OCI-LY7 (cell line): ENCODE results near the gene BCL10. TPM values are rescaled to one million over a fixed set of nuclear protein-coding genes. Genes with fewer than 3 reads are reported as not detected.

Experiments used
- BruUV-seq: library from RNA; stranded (reverse); fragments of 400-500 nt; replicated peaks from 2 replicates; lab custom pipeline; 2021; lab: Mats Ljungman, UMichigan
- CTCF ChIA-PET: fragments of 300-600 bp; sonication (Branson Sonifier 250); formaldehyde crosslinking; loops from one replicate; lab custom pipeline; 2022; ENCODE audit warnings: antibody characterized with exemption; ENCODE audit not compliant: unreplicated experiment; lab: Charles Lee
- POLR2A ChIA-PET: fragments of 300-600 bp; sonication (Branson Sonifier 250); formaldehyde crosslinking; loops from one replicate; lab custom pipeline; 2022; ENCODE audit warnings: antibody characterized with exemption; lab: Charles Lee
- DNase-seq: peaks from one replicate; pipeline ENCODE4 v3.0.0-alpha.2; 2015; ENCODE audit warnings: low spot score
- H2AFZ ChIP-seq: fragments of 200-600 bp; sonication (generic), shearing (Covaris generic); 2 replicates; pipeline ENCODE4 v1.6.1; 2014; ENCODE audit warnings: mild to moderate bottlenecking, antibody characterized with exemption, low read length, moderate library complexity
- H3K27ac ChIP-seq: fragments of 200-600 bp; sonication (generic); 2 replicates; pipeline ENCODE4 v1.5.1; 2014; ENCODE audit warnings: mixed run types, low read depth, mild to moderate bottlenecking, moderate library complexity, low read length, inconsistent platforms; ENCODE audit not compliant: poor library complexity, severe bottlenecking
- H3K36me3 ChIP-seq: fragments of 200-600 bp; sonication (generic); 2 replicates; pipeline ENCODE4 v1.6.1; 2014; ENCODE audit warnings: mild to moderate bottlenecking, antibody characterized with exemption, low read length, moderate library complexity, mixed read lengths; ENCODE audit not compliant: insufficient read depth
- H3K4me1 ChIP-seq: fragments of 200-600 bp; sonication (generic); 2 replicates; pipeline ENCODE4 v1.5.1; 2014; ENCODE audit warnings: mild to moderate bottlenecking, low read length; ENCODE audit not compliant: insufficient read depth, poor library complexity, severe bottlenecking
- H3K4me2 ChIP-seq: fragments of 200-600 bp; sonication (generic); 2 replicates; pipeline ENCODE4 v1.6.1; 2014; ENCODE audit warnings: mild to moderate bottlenecking, low read length
- H3K4me3 ChIP-seq: fragments of 200-600 bp; sonication (generic); 2 replicates; pipeline ENCODE4 v1.5.1; 2014; ENCODE audit warnings: mild to moderate bottlenecking, low read depth, low read length; ENCODE audit not compliant: poor library complexity, severe bottlenecking
- H3K79me2 ChIP-seq: fragments of 200-600 bp; sonication (generic); 2 replicates; pipeline ENCODE4 v1.6.1; 2016; ENCODE audit warnings: low read depth, mild to moderate bottlenecking, low read length, moderate library complexity, mixed read lengths; ENCODE audit not compliant: insufficient read depth
- H3K9me2 ChIP-seq: fragments of 200-600 bp; sonication (generic); 2 replicates; pipeline ENCODE4 v1.6.1; 2016; ENCODE audit warnings: mild to moderate bottlenecking, low read length, mixed read lengths; ENCODE audit not compliant: insufficient read depth
- H3K9me3 ChIP-seq: fragments of 200-600 bp; sonication (generic); 2 replicates; pipeline ENCODE4 v1.6.1; 2014; ENCODE audit warnings: mild to moderate bottlenecking, mixed run types, low read length, mixed read lengths
- H4K20me1 ChIP-seq: fragments of 200-600 bp; sonication (generic); 2 replicates; pipeline ENCODE4 v1.6.1; 2014; ENCODE audit warnings: mild to moderate bottlenecking, antibody characterized with exemption, low read length, moderate library complexity, mixed read lengths; ENCODE audit not compliant: insufficient read depth
- CTCF ChIP-seq: fragments of 200-600 bp; sonication (generic); conservative IDR thresholded peaks from 2 replicates; pipeline ENCODE4 v1.5.1; 2014; ENCODE audit warnings: mild to moderate bottlenecking, antibody characterized with exemption, low read length, moderate library complexity, mixed read lengths
- EZH2phosphoT487 ChIP-seq: fragments of 200-600 bp; sonication (generic); IDR thresholded peaks from 2 replicates; pipeline ENCODE4 v1.6.1; 2018; ENCODE audit warnings: low read depth, borderline replicate concordance, mild to moderate bottlenecking, mixed run types, antibody characterized with exemption, low read length, moderate library complexity, mixed read lengths
- intact Hi-C: fragments of 100-400 bp; cut with micrococcal nuclease; formaldehyde crosslinking; loops from one replicate; pipeline ENCODE4 v1.10.0; 2022; ENCODE audit not compliant: unreplicated experiment
- total RNA-seq, 2 experiments: library from RNA; depleted of rRNA in 1 of 2; stranded (reverse); fragments of >200 nt in 1 of 2; shearing (Covaris generic) in 1 of 2; gene quantifications; 2 replicates each; pipeline ENCODE4 v1.2.3, GENCODE V29; 2014 to 2022

Gene BCL10
- total RNA-seq, 2 experiments from 2014 or later: 17.4 to 29.0 TPM

DNA sequence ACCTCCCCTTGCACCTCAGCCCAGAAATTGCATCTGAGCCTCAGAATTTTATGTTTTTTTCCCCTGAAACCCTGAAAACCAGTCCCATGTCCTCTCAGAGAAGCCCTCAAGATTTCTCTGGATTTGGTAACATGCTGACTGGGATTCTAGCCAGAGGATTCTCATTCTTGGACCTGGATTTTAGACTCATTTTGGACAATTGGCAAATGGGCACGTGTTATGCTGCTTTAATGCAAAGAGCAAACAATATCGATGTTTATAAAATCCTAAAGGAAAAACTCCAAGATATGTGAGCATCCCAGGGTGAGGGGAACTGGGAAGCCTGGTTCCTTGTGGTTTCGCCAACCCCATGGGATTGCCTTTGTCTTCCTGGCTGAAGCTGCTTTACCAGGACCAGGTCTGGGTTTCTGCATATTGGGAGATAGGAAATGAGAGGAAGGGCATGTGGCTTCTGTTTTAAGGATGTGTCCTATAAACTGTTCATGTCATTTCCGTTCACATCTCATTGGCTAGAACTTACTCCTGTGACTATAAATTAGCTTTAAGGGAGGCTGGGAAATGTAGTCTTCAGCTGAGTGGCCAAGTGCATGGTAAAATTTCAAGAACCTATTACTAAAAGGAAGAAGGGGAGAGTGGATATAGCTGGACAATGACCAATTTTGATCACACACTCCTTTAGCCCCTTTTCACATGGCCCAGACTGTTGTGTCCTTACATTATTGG is 27.2 kb upstream of the BCL10 start:
- BruUV-seq: no TSS peak
- intact Hi-C loops: loop anchor here (10.0 kb wide), 1 partner anchor 401 kb away; the partner anchor contains the start of gene ZNHIT6
- Histone ChIP-seq H2AFZ (no peak overlapping the region), H4K20me1 (no peaks in the 10 kb centered on the region), H3K4me3 (no peak overlapping the region), H3K4me1 (peaks cover 3% of the 10 kb centered on the region), H3K27ac (no peak overlapping the region), H3K4me2 (no peak overlapping the region), H3K9me2 (no peaks in the 10 kb centered on the region), H3K9me3 (no peaks in the 10 kb centered on the region), H3K36me3 (no peaks in the 10 kb centered on the region), H3K79me2 (no peaks in the 10 kb centered on the region)
- TF ChIP-seq CTCF (no peak), EZH2phosphoT487 (no peak)
- ChIA-PET CTCF (no interaction called here), POLR2A (interaction anchor here (0.6 kb wide), 1 partner anchor 10 kb away, joined by 3 read pairs; no protein-coding TSS in a partner anchor)
- no peak for DNase-seq

- intact Hi-C loops: loop anchor here (10.0 kb wide), 1 partner anchor 405 kb away; the partner anchor contains the start of gene ZNHIT6
- CTCF ChIA-PET: no interaction called here
- TF ChIP-seq EZH2phosphoT487 (no peak), CTCF (no peak)
Observed at GRCh38 chr1:85300140-85300539, 23.7 kb upstream of the BCL10 start.

More at GRCh38 chr1:85300140-85300539, 23.7 kb upstream of the BCL10 start:
- H3K27ac ChIP-seq: no peak overlapping the region
- no peak overlapping the region for H3K4me2 ChIP-seq
- no peak overlapping the region for H2AFZ ChIP-seq
- no peaks in the 10 kb centered on the region for H3K79me2 ChIP-seq
- no peak for DNase-seq
- H3K36me3 ChIP-seq: no peaks in the 10 kb centered on the region
- no peaks in the 10 kb centered on the region for H3K9me2 ChIP-seq
- POLR2A ChIA-PET: no interaction called here
- H3K4me1 ChIP-seq: no peaks in the 10 kb centered on the region
- no peaks in the 10 kb centered on the region for H3K9me3 ChIP-seq
- no peak overlapping the region for H3K4me3 ChIP-seq
- no peaks in the 10 kb centered on the region for H4K20me1 ChIP-seq
- BruUV-seq: no TSS peak
